K562 (cell line): ENCODE results near the gene IL23A.

Source experiments
- CBX2 ChIP-seq: fragments of 200-600 bp; sonication (generic); IDR thresholded peaks from one replicate; pipeline ENCODE4 v1.6.1; 2012; ENCODE audit warnings: mild to moderate bottlenecking, low read length, inconsistent platforms; ENCODE audit not compliant: insufficient read depth, poor library complexity, severe bottlenecking
- POLR2AphosphoS5 ChIP-seq: IDR thresholded peaks from 2 replicates; pipeline ENCODE4 v1.6.1; 2011; ENCODE audit warnings: mild to moderate bottlenecking, low read depth, low read length, moderate library complexity; ENCODE audit not compliant: control insufficient read depth, insufficient read depth
- SP2 ChIP-seq: IDR thresholded peaks from 2 replicates; pipeline ENCODE4 v1.6.1; 2011; ENCODE audit warnings: mild to moderate bottlenecking, low read depth, low read length, moderate library complexity; ENCODE audit not compliant: poor library complexity, severe bottlenecking; ENCODE audit errors: extremely low read depth
- ZKSCAN8 ChIP-seq: fragments of 200-800 bp; sonication (Bioruptor generic); IDR thresholded peaks from 2 replicates; pipeline ENCODE4 v1.6.1; 2016; ENCODE audit warnings: missing genetic modification characterization, missing compliant biosample characterization
- TF ChIP-seq, protein P1 (sequence below): fragments of 150-350 bp; conservative IDR thresholded peaks from 2 replicates; pipeline ENCODE4 v1.6.1; 2014; ENCODE audit warnings: low read length

GRCh38 chr12:56298828-56299227, 39.9 kb upstream of the IL23A start:
- no peak for TF ChIP-seq SP2
- no peak for TF ChIP-seq ZKSCAN8 (CRISPR knock-in tag)
- TF ChIP-seq CBX2 = no peak
- TF ChIP-seq, protein P1, sequence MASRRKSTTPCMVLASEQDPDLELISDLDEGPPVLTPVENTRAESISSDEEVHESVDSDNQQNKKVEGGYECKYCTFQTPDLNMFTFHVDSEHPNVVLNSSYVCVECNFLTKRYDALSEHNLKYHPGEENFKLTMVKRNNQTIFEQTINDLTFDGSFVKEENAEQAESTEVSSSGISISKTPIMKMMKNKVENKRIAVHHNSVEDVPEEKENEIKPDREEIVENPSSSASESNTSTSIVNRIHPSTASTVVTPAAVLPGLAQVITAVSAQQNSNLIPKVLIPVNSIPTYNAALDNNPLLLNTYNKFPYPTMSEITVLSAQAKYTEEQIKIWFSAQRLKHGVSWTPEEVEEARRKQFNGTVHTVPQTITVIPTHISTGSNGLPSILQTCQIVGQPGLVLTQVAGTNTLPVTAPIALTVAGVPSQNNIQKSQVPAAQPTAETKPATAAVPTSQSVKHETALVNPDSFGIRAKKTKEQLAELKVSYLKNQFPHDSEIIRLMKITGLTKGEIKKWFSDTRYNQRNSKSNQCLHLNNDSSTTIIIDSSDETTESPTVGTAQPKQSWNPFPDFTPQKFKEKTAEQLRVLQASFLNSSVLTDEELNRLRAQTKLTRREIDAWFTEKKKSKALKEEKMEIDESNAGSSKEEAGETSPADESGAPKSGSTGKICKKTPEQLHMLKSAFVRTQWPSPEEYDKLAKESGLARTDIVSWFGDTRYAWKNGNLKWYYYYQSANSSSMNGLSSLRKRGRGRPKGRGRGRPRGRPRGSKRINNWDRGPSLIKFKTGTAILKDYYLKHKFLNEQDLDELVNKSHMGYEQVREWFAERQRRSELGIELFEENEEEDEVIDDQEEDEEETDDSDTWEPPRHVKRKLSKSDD = no peak
- no peak for TF ChIP-seq POLR2AphosphoS5
